CD4-positive, alpha-beta T cell treated with Interleukin-4 for 1 hour (primary cell): ENCODE measurements around the gene TBX20.
"Not testable (repeated sequence)": the region's sequence is repeated elsewhere in the genome, so short reads cannot be mapped to it uniquely, and the experiment has no call there.

Experiments
- DNase-seq, 2 donors: peaks; one replicate each; pipeline ENCODE4 v3.0.0-alpha.2; 2020 to 2022

The TBX20 gene

DNA sequence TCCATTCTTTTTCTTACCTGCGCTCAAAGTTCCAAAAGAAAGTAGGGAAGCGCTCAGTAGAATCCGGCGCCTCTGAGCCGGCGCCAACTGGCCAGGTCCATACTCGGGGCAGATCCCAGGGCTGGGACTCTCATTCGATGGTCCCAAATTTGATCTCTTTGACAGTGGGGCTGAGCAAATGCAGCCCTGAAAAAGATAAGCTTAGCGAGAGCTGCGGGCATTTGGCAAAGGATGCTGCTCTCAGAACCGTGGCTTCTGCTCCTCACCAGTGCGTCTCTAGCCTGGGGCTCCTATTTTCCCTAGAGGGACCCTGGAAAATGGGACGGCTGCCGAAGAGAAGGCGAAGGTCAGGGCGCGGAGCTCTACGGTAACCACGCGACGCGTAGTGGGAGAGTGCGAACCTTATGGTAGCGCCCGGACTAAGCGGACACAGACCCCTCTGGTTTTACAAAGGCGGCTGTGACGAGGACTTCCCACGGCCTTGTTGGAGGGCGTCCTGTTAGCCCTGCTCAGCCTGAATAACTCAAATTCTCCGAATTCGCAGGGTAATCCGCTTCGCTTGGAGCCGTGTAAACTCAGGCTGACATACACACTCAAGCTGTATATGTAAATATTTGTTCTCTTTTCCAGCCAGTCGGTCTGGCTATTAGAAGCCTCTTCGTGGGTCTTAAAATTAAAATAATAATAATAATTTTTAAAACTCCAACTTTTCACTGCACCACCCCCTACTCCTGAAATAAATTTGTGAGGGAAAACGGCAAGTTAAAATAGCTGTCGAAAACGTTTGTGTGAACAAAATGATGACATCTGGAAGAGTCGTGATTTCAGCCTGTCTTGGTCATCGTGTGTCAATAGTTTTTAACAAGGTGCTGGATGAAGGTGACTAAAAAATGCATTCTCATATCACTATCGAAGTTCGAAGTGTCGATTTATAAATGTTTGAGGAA, 869 bp upstream of the TBX20 start:
- no peak for DNase-seq

DNA sequence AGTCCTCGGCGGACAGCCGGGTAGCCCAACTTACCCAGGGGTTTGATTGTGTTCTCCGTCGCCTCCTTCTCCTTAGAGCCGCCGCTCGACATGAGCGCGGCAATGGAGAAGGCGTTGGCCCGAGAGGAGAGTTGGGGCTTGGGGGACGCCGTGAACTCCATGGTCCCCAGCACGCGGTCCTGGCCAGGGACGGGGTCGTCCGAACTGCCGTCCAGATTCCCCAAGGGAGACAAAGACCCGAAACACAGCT, 515 bp downstream of the TBX20 start:
- DNase-seq: no peak

GRCh38 chr7:35252612-35253459, 1.1 kb downstream of the TBX20 start:
- DNase-seq: no peak

GRCh38 chr7:35251606-35252310, 2.1 kb downstream of the TBX20 start:
- no peak for DNase-seq

DNA sequence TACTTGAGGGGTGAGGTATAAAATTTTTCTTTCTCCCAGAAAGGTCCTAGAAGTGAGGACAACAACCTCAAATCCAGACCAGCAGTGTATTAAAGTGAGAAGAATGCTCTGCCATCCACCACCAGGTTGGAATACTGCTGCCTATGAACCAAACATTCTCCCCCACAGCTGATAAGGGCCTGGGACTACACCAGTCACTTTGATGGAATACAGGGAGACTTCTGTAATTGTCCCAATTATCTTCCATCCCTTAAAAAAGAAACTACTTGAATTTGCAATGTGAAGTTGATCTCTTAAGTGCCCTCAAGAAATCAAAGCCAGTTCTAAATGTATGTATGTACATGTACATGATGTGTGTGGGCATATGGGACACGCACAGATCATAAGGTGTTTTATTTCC, 3.0 kb downstream of the TBX20 start:
- no peak for DNase-seq

DNA sequence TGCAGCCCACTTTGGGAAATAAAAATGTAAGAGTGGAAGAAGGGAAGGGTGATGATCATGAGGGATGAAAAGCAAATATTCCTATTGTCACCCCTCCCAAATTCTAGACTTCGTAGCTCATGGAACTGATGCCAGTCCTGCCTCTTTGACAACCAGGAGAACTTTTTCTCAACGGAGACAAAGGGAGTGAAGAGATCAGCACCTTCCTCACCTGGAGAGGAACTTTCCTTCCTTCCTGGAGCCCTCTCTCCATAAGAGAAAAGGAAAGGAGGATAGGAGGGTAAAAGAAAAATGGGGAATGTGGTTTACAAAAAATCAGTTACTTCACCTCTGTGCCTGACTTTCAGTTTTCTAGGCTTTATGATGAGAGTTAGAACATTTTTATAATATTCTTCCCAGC, 3.4 kb downstream of the TBX20 start:
- no peak for DNase-seq

DNA sequence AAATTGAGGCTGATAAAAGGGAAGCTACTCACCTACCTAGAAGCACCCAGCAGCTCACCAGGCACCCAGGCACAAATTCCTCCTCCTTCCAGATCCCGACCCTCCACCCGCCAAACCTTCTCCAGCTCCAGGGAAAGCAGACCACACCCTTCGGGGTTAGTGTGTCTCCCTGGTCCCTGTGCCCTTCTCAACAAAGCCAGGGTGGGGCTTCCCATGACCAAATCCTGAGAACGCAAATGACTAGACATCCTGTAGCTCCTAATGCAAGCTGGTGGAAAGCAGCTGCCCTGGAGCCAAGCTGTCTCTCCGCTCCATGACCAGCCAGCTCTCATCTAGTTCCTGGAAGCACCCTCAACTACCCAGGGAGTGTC, 4.4 kb downstream of the TBX20 start:
- no peak for DNase-seq

DNA sequence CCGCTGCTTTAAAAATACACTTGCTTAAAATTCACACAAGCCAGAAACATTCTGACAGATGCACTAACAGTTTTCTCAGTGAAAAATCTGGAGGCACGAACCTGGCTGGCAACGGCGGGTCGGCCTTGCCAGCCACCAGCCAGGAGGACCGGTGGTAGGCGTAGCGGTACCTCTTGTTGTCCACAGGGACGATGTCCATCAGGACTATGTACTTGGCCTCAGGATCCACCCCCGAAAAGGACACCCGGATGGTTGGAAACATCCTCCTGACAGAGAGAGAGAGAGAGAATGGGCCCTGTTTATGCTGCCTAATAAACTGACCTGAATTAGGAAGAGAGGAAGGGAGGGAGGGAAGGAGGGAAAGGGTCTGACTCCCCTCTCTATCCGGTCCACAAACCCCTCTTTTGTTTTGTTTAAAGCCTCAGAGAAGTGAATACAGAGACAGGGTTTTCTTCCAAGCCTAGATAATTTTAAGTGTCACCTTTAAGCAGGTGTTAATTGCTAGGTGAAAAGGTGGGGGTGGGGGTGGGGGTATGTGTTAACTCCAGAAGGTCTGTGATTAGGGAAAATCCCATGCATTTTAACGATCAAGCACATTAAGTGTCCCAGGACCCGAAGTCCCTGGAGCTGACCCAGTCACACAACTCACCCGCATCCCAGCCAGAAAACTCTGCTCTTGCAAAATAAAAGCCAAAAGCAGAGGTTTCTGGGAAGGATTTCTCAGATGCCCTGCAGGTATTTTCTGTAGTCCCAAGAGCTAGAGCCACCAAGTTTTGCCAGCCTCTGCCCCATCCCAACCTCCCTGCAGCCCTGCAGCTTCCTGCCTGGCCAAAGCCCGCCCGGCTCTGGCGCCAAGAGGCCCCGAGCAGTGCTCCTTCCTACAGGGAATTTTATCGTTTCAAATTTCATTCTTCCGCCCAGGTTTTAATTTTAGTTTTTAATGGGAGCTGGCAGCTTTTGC, 5.0 kb downstream of the TBX20 start:
- no peak for DNase-seq

DNA sequence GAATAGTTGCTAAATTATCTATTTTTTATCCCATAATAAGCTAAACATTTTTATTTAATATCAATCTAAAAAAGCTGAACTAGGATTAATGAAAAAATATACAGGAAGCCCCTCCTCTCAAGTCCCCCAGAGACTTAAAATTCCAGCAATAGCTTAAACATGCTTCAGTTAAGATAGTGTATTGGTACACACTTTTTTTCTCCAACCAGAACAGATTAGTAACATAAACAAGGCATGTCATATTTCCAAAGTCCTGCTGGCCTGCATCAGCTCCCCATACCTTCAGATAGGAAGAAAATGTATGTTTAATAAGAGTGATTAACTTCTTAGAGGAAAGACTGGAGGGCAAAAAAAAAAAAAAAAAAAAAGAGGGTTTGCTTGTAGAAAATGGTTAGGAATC, 7.1 kb downstream of the TBX20 start:
- DNase-seq: no peak

GRCh38 chr7:35241884-35242283, 12.0 kb downstream of the TBX20 start:
- DNase-seq: no peak

- DNase-seq: no peak
These were observed 12.5 kb downstream of the TBX20 start for GRCh38 chr7:35241436-35241835.

- not testable (repeated sequence) for DNase-seq
These were observed 12.9 kb downstream of the TBX20 start for GRCh38 chr7:35241008-35241407.

DNA sequence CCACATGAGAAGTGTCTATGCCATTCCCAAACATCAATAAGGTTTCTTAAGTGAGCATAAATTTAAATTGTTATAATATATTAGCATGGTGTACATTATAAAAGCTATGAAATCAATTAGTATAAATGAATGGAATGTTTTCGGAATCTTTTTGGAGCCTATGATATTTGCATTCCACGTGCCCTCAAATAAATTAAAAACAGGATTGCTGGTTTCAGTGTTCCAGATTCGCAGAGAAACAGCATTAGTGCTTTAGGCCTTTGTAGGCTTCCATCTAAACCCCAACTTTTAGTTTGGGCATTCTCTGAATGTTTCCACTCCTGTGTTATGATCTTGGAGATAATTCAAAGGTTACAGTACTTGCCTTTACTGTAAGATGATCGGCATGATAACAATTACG, 15.4 kb downstream of the TBX20 start:
- not testable (repeated sequence) for DNase-seq

- no peak for DNase-seq
These were observed 20.9 kb downstream of the TBX20 start for GRCh38 chr7:35232994-35233393.

DNA sequence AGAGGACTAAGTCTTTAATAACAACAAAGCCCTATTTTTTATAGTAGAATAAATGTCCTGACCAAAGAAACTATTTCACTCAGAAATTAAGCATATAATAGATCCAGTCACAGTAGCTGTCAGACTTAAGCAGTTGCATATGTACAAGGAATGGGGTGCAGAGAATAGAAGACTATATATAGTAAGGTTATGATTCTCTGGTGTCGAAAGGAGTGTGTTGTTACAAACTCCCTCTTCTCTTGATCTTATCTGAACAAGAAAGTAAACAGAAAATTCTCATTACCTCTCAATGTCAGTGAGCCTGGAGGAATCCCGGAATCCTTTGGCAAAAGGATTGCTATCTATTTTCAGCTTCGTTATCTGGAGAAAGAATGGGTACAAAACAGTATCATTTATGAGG, 22.7 kb downstream of the TBX20 start:
- not testable (repeated sequence) for DNase-seq

- not testable (repeated sequence) for DNase-seq
These were observed 24.7 kb downstream of the TBX20 start for GRCh38 chr7:35229116-35229780.

DNA sequence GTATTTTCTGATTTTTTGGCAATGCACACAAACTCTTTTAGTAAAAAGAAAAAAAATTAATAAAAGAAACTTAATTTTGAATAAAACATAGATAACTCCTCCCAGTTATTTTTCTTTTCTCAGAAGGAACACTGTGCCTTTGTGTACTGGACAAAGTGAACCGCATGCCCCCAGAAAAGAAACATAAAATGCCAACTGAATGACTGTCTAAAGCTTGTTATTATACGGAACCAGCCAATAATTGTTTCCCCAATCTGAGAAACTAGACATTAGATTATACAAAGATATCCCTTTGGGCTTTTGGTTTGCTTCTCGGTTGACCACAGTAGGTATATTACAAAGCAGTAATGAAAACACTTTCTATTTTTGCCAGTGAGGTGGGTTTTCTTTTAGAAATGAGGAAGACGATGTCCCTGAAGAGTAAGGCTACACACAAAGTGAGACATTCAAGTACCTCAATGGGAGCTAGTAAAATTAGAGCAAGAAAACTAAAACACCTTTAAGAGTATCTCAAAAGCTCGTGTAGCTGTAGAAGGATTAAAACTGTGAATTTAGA, 25.3 kb downstream of the TBX20 start:
- not testable (repeated sequence) for DNase-seq

GRCh38 chr7:35227438-35227837, 26.5 kb downstream of the TBX20 start:
- not testable (repeated sequence) for DNase-seq

DNA sequence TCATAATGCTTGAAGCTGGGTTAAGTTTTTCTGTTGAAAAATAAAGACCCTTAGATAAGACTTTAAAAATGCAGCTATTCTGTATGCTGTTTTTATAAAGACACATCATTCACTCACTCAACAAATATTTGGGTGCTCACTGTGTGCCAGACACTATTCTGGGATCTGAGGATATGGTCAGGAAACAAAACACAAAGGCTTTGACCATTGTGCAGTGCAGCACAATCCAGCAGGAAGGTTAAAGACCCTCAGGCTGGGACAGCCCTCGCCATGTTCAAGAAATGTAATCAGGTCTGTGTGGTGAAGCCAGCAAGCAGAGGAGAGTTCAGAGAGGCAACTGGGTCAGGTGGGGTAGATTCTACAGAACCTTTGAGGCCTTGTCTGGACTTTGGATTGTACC, 31.5 kb downstream of the TBX20 start:
- DNase-seq: not testable (repeated sequence)

DNA sequence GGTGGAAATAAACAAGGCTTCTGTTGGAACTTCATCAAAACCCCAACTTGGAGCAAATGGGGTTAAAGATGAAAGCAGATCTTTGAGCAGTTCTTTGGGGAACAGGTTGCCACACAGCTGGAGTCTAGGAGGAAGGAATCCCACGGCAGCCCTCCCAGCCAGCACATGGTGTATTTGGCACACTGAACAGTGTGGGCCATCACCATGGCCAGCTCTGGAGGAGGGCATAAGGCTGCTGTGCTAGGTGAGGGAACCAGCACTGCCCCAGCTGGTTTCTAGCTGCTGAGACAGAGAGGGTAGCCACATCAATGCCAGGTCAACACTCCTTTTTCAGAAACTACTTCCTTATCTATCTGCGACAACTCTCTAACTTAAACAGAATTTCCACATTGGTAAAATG, 33.7 kb downstream of the TBX20 start:
- DNase-seq: not testable (repeated sequence)

- not testable (repeated sequence) for DNase-seq
These were observed 37.9 kb downstream of the TBX20 start for GRCh38 chr7:35216033-35216432.
